Fibroblast of skin of right biceps (primary cell): ENCODE measurements around the gene SLIT3.

ENCODE experiments used
- DNase-seq: peaks from one replicate; pipeline ENCODE4 v3.0.0-alpha.2; 2013

Gene SLIT3

DNA sequence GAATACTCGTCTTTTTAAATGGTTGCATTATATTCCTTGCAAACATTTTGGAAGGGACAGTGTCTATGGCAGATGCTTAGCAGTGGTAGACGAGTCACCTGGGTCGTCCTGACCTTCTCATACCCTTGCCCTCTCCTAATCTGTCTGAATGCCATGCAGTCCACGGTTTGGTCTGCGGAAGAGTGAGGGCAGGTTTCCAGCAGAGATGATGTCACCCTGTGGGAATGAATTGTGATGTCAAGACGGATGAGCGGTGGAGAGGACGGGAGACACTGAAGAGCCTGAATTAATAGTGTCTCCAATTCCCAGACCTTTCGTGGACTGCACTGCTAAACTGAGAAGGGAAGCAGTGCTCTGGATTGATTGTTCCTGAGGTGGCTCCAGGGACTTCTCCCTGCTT, 392.7 kb downstream of the SLIT3 start:
- DNase-seq, result peak; percentile 80

DNA sequence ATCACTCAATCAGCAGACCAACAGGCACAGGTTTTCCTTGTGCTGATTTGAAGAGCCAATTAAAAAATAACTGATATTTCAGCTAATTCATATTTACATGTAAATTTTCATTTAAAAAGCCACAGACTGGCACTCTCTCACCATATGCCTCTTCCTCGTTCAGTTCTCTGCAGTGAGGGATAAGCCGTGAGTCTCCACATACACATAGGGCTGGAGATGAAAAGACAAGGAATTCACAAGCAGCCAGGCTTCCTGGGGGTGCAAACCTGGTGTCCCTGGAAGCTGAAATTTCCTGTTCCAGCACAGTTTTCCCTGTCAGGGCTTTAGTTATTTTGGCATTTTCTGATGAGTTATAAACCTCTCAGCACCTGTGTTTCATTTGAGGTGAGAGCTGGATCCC, 397.9 kb downstream of the SLIT3 start:
- DNase-seq, result no peak

DNA sequence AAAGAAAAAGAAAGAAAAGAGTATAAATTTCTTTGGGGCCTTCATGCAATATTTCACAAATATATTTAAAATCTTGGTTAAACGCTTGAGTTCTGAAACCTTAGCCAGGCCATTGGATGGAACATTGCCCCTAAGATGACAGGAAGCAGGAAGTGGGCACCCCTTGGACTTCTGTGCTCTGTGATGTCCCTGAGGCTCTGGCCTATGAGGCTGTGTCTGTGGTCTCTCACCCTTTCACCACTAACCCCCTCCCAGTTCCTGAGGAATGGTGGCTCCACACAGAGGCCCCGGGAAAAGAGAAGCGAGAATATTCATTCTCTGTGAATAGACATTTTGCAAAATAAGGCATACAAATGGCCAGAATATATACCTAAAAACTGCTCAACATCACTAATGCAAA, 401.3 kb downstream of the SLIT3 start:
- no peak for DNase-seq

DNA sequence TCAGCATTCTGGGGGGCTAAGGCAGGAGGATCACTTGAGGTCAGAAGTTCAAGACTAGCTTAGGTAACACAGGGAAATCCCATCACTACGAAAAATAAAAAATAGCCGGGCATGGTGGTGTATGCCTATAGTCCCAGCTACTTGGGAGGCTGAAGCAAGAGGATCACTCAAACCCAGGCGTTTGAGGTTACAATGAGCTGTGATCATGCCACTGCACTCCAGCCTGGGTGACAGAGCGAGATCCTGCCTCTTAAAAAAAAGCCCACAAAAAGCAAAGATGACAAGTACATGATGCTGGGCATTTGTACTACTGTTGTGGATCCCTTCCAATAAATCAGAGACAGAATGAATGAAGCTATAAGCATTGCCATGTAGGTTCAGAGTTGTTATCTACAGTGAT, 401.7 kb downstream of the SLIT3 start:
- no peak for DNase-seq

DNA sequence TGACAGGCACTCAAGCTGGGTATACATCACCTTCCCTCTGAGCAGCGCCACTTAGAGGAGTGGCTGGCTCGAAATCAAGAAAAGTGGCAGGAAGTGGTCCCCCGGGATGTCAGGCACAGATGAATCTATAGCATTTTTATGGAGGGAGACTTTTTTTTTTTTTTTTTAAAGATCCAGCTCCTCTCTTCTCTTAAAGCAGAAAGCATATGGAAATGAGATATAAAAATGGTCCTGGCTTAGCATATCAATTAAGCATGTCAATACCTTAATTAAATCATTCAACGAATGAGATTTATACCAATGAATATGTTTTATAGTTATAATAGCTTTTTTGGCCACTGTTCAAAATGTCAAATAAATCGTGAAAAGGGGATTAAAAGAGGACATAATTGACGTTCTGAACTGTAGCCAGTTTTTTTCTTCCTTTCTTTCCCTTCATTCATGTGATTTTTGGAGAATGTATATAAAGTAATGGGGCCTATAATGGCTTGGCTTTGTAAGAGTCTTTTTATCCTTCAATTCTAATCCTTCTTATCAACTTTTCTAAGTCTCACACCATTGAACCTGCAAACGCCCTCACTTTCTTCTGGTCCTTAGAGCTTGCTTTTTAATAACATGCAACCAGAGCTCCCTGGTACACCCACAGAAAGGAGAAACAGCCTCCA, 402.6 kb downstream of the SLIT3 start:
- DNase-seq, result peak; percentile 19

DNA sequence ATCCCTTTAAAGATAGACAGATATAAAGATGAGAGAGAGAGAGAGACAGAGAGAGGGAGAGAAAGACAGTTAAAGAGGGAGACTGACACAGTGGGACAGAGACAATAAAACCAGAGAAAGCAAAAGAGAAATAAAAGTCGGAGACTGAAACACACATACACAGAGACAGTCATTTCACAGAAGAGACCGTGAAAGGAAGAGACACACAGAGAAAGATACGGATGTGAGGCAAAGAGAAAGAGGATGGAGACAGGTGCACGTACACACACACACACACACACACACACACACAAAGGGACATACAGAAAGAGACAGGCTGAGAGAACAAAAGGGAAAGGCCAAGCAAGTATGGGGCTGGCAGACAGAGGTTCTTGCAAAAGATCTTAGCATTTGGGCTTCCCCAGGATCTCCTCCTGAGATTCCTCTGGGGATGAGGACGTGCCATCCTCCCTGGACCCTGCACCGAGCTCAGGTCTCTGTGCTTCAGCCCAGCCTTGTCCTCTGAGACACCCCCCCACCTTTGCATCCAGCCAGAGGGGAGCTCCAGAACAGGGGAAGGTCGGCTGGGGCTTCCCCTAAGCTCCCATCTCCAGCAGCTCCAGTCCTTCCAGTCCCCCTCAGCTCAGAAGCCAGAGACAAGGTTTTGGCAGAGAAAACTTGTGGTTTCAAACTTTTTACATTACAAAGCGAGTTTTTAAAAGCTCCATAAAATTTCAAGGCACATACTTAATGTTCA, 403.4 kb downstream of the SLIT3 start:
- DNase-seq, result no peak

DNA sequence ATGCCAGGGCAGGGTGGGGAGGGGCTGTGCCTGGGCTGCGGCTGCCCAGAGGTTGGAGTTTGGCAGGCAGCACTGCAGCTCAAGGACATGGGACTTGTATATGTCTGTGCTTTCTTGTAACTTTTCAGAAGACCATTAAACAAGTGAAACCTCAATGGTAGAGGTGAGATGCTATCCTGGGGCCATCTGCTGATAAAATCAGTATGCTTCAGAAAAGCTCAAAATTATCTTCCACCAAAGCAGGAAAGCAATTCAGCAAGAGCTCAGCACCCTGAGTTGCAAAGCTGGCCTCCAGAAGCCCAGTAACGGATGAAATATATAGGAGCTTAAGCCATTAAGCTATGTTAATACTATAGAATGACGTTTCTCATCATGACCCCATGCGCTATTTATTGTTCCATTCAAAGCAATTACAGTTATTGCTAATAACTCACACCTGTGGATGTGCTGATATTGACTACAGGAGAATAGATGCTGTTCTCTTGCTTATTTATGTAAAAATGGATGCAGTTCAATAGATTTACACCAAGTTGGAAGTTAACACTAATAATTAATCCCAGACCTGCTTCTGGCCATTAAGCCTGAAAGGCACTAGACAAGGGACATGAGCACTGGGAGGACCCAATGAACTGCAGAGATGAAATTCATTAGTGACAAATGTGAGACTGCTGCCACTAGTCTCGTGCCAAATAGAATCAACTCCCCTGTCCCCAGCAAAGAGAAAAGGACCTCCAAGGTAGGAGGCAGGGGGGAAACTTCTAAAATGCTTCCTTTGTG, 405.5 kb downstream of the SLIT3 start:
- DNase-seq, result no peak

DNA sequence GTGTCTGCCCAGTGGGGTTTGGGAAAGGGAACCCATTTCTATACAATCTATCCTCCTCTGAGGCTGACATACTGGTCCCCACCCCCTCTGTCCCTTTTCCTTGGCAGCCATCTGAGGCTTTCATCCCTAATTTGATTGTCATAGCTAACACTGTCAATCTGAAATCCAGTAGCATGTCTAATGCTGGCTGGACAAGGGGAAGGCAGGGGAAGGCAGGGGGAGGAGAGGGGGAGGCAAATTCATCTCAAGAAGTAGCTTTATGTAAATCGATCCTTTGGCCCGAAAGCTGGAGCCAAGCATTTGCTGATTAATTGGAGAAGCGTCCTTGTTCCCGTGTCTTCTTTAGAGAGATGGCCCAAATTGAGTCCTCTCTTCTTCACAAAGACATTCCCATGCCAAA, 407.7 kb downstream of the SLIT3 start:
- no peak for DNase-seq

DNA sequence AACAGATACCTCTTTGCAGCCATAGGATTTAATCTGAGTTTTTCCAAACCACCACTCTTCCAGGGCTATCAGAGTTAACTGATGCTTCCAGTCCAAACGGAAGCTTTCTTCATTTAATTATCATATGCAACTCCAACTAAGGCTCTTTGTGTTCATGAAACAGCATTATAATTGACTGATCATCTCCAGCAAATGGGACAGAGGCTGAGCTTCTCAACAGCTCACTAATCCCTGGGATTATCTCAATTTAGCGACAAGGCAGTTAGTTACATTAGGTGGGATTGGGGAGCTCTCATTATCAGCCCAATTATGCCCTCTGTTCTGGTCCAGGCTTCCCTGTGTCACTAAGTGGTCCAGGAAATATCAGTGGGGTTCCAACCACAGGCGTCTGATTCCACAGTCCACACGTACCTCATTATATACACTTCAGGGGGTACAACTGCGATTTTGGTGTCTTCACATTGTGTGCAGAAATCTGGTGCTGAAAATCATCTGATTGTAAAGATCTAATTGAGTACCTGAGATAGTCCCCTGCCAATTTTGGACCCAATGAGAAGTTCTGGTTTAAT, 408.2 kb downstream of the SLIT3 start:
- DNase-seq, result no peak

DNA sequence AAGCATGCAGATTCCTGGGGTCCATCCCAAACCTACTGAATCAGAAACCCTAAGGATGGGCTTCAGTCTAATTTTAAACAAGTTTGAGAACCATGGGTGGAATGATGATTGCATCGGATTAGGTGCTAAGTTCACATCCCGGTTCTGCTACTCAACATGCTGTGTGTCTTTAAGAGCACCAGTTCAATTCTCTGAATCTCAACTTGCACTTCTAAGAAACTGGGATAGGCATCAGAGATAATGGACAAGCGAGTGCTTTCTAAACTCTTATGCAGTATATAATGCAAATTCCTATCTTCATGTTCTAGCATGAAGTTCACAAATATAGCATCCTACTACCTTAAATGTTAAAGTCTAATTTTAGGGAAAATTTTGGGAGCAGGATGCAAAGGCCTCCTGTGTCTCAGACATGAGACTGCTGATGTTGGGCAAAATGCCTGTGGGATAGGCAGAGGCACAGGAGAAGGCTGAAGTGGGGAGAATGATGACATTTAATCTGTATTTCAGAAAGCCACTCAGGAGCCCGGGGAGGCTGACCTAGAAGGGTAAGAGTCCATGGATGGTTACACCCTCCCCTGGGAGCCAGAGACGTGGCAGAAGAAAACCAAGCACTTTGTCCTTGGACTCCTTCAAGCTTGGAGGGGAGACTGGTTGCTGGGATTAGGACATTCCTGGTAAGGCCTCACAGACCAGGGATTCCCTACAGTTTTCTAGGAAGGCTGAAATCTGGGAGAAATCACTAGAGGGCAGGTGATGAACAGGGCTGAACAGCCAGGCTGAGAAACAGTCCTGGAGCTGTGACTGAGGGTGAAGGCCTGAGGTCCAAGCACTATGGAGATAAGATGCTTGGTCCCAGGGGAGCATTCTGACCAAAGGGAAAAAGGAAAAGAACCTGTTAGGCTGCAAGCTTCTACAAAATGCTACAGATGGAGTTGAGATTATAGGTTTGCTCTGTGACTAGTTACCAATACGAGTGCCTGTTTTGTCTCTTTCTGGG, 409.8 kb downstream of the SLIT3 start:
- DNase-seq, result no peak

DNA sequence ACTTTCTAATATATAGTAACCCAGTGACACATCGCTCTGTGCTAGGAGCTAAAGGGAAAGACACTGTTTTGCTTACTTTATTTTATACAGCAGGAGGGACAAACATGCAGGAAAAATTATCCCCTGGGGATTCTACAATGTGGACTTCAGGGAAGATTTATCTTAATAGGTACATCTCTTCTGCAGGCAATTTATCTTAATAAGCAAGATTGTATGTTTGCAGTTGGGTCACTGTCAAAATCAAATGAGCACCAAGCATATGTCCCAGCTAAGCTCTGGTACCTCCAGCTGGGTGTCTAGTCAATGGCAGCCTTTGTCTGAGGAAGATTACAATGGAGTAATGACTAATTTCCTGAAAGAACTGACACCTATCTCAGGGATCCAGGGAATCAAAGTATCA, 411.9 kb downstream of the SLIT3 start:
- no peak for DNase-seq

DNA sequence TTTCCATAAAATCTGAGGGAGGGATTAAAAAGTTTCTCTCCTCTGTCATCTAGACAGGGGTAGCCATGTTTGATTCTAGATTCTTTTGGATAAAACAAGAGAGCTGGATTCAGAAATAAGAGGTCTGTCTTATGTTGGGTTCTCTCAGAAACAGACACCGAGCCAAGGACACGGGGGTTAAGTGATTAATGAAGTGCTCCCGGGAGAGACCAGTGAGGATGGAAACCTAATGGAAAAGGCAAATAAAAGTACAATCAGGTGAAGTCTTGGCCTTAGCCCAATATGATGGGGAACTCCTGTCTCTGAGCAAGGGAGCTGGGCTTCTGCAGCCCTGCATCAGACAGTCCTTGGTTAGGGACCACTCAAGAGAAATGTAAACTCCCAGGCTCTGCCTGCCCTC, 413.0 kb downstream of the SLIT3 start:
- DNase-seq, result no peak

DNA sequence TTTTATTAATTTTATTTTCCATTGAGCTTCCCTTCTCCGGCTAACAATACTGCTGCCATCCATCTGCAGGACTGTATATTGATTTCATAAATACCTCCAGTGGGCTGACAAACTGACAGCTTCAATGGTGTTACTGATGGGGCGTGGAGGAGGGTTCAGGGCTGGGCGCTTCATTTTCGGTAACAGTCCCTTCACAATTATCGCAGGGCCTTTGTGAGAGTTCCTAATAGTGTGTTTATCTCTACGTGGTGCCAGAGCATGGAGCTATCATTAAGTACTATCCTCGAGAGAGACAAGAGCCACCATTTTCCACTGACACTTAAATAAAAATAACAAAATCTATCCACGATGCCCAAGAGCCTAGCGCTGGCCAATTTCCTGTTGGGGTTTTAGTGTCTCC, 414.8 kb downstream of the SLIT3 start:
- DNase-seq, result no peak

DNA sequence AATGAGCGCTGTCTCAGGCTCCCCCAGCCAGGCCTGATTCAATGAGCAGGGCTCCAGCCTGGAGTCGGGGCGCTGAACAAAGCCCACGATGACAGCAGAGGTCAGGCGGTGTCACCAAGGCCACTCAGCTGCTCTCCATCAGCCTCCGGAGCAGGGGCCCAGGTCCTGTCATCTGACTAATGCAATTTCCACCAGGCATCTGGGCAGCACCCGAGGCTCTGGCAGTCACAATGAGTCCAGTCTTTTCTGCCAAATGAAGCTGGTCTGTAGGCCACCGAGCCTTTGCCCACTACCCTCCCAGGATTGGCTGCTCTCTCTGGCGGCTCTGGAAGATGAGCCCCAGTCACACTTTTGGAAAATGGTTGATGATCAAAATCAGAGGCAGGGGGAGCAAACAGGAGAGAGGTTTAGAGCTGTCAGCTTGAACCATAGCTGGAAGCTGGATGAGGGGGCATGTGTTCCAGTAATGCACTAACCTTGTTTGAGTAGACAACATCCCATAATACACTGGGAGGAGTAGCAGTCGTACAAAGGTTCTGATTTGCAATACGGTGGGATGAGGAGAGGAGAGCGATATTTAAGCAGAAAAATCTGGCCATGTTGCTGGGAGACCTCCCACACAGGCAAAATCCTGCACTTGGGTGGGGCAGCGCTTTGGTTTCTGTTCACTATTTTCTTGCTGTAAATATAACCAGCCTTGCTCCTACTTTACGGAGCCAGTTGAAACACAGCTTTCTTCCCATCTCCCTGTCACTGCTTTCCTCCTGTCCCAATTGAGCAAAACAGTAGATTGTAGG, 415.4 kb downstream of the SLIT3 start:
- DNase-seq, result no peak

DNA sequence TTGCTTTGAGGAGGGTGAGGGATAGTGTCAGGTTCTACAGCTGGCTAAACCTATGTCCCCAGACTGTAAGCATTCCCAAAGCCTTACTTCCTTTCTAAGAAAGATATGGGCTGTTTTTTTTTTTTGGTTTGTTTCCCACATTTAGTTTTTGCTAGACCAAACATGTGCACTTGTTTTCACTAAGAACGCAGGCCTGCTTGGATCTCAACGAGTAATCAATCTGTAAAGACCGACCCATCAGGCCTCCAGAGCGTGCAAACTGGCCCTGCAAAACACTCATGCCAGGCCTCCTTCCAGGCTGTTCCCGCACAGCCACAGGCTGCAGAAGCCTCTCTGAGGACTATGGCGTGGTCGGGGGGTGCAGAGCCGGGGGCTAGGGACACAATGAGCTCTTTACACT, 416.9 kb downstream of the SLIT3 start:
- DNase-seq, result no peak

DNA sequence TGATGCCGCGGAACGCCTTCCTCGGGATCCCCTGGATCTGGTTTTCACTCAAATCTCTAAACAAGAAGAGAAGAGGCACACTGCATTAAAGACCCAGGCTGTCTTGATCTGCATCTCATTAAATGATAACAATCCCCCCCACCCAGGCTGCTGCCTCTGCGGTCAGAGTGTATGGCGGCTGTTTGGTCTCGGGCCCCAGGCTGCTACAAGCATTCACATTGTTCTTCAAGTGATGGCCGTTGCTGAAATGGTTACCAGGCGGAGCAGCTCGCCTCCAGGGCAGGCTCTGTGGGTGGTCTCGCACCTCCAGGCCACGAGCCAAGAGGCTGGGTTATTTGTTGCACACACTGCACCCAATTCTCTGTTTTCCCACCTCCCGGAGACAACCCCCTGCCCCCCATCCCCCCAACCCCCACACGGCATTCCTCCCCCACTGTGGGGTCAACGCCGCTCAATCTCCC, 417.6 kb downstream of the SLIT3 start:
- no peak for DNase-seq

DNA sequence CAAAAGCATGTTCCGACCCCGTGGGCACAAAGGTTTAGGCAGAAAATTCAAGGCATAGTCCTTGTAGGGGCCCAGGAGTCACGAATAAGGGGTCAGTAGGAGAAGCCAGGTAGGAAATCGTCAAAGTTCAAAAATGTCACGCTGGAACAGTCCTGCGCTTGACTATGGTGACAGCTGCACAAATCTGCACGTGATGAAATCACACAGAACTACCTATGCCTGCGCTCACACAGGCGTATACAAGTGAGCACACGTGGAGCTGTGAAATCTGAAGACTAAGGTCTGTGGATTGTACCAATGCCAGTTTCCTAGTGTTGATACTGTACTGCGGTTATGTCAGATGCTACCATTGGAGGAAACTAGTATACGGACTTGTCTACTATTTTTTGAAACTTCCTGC, 418.7 kb downstream of the SLIT3 start:
- DNase-seq, result no peak

DNA sequence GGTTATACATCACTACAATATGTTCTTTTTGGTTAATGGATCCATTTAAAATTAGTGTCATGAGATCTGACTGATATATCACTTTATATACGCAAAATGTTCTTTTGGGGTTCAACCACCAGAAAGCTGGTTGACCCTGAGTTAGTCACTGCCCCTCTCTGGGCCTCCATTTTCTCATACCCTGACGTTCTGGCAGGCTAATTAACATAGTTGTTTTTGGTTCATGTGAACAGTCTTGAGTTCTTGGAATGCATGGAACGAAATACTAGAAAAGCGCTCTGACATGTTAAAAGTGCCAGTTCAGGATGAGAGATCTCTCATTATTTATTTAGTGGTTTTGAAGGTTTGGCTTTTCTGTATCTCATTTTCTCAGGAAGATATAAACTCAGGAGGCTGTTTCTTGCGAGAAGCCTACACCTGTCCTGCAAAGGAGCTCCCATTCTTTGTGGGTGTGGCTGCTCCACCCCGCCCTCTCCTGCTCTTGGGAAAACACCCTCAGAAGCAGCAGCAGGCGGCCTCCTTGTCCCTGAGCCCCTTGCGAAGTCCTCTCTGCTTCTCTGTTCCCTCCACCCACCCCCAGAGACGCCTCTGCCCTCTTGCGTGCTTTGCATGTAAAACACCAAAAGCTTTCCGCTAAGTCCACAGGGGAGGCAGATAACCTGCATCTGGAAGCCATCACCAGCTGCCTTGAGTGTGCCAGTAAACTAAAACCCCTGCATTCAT, 419.4 kb downstream of the SLIT3 start:
- DNase-seq, result no peak

DNA sequence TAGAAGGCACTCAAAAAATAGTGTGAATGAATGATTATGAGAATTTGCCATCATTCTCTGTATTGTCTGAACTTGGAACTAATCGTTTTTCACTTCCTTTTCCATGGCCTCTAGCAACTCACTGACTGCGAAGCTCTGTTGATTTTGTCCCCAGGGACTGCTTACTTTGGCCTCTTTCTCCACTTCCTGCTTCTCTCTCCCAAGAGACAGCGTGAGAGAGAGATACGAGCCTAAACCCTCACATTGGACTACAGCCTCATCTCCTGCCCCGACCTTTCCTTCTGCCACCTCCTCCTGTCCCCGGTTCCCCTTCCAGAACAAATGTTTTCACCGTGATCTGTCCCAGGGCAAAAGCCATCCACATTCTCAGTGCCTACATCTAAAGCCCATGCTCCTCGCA, 421.0 kb downstream of the SLIT3 start:
- peak; percentile 55 for DNase-seq

DNA sequence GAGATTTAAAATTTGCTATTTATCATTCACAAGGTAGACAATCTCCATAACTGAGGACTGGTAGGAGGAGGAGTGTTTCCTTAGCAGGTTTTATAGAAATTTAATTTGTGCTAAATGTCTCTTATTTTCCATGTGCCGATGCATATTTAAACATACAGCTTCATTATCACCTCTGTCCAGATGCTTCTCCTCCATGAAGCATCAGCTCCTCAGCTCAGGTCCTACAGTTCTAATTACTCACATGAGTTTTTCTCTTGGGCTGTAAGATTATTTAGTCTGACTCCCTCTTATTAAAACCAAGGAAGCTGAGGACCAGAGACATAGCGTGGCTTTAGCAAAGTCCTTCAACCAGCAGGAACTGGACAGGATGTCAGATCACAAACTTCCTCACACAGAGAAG, 421.6 kb downstream of the SLIT3 start:
- DNase-seq, result no peak
